Renal cortex interstitium (tissue), 11 donors: Measurements from ENCODE around the gene PPP4R3A. TPM values are rescaled to one million over a fixed set of nuclear protein-coding genes. Genes with fewer than 3 reads are reported as not detected.
"Not testable (repeated sequence)": the region's sequence is repeated elsewhere in the genome, so short reads cannot be mapped to it uniquely, and the experiment has no call there.

Experiments
- DNase-seq, 11 donors: peaks; one replicate each; pipeline ENCODE4 v3.0.0-alpha.2; 2013; ENCODE audit warnings: low read depth in 9 of 11, low spot score in 4 of 11; ENCODE audit errors: extremely low read depth in 1 of 11
- polyA plus RNA-seq, 3 donors: library from polyadenylated mRNA; unstranded; fragments of 120-200 nt; gene quantifications; one replicate each; pipeline ENCODE4 v1.2.1, GENCODE V29; 2013; ENCODE audit not compliant: insufficient read length in 3 of 3

Gene PPP4R3A
- polyA plus RNA-seq, 3 donors: 114 to 124 (median 122) TPM

DNA sequence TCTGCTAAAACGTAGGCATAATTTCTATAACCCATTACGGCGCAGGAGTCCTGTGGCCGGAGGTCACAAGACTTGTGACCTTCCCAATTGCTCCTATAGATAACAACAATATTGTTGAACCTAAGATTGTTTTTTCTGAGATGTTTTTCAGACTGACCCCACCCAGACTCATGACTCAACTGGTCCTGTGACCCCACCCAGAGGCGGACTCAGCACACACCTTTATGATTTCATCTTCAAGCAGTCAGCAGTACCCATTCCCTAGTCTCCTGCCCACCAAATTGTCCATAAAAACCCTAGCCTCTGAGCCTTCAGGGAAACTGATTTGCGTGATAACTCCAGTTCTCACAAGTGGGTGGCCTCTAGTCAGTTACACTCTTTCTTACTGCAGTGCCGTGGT, 5.9 kb upstream of the PPP4R3A start:
- DNase-seq: no peak

DNA sequence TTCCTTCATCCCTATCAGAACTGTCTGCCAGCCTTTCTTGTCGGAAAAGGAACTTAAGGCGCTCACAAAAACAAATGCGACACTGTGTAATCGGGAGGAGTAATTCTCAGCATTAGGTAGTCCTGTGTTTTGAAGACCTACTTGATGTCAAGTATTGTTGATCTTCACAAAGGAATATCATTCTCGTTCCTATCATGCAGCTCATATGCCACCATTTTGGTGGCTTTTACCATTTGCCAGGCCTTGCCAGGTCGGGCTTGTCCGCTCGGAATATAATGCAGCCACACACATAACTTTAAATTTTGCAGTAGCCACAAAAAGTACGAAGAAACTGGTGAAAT, 903 bp upstream of the PPP4R3A start:
- DNase-seq: peak in 3 of 11 donors; percentile 22 to 56 (median 33)

DNA sequence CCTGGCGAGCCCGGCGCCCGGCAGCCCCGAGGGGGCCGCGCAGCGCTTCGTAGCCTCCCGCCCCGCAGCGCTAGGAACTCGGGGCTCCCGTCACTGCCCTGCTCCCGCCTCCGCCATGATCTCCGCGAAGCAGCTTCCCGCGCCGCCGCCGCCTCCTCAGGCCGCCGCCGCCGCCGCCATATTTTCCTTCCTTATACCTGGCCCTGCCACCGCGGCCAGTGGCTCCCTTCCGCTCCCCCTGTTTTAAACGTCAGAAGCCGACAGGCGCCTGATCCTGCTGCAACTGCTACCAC, 286 bp downstream of the PPP4R3A start:
- DNase-seq: no peak

DNA sequence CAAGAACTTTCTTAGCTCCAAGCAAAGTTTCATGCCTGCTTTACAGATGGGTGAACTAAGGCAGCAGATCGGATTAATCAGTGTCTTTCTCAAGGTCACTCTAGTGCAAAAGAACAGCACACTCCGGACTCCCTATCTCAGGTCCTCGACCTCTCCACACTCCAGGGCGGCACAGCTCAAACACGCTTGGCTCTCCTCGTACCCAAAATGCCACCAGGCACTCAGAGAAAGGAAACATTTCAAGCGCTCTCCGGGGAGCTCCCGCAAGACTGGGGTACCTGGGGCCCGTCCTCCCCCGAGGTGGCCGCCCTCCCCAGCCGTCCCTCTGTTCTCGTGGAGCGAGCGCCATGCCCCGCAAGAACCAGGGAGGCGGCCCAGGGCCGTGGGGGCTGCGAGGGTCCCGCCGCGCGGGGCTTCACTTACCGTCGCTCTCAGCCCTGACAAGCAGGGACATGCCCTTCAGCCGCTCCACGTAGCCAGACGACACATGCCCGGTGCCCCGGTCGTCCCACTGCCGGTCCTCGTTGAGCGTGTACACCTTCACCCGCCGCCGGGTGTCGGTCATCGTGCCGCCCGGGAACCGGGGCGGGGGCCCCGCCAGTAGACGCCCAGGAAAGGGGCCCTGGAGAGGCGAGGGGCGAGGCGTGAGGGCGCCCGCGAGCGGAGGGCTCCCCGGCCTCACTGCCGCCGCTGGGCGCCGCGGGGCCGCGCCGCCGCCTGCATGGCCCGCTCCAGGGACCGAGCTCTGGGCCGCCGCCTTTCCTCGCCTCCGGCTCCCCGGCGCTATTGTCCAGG, 830 bp downstream of the PPP4R3A start:
- peak in 5 of 11 donors; percentile 3 to 20 (median 11) for DNase-seq

DNA sequence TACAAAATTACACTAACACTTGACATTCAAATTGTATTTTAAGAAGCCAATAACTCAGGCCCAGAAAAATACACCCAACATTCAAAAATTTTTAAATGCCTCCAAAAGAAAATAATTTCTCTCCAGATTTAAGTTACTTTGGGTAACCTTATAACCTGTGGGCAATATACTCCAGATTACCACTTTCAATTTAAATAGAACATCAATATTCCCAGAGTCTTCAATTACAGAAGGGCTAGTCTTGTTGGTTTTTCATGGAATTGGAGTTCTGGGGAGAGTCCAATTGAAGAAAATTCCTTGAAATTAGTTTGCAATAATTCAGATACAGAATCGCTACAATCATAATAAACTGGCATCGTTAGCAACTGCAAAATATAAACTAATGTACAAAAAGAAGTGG, 2.0 kb downstream of the PPP4R3A start:
- DNase-seq: no peak

DNA sequence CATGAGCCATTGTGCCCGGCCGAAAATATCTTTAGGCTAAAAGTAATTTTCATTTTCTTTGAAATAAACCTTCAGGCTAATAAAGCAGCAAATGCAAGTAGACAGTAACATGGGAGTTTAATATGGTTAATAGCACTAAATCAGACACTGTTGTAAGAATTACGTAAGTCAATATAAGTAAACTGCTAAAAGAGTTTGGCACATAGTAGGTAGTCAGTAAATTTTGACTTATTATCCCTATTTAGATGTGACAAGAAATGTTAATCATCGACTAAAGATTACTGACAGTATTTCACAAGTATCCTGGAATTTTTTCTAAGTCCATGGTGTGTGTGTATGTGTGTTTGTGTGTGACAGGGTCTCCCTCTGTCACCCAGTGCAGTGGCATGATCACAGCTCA, 3.9 kb downstream of the PPP4R3A start:
- DNase-seq: no peak

DNA sequence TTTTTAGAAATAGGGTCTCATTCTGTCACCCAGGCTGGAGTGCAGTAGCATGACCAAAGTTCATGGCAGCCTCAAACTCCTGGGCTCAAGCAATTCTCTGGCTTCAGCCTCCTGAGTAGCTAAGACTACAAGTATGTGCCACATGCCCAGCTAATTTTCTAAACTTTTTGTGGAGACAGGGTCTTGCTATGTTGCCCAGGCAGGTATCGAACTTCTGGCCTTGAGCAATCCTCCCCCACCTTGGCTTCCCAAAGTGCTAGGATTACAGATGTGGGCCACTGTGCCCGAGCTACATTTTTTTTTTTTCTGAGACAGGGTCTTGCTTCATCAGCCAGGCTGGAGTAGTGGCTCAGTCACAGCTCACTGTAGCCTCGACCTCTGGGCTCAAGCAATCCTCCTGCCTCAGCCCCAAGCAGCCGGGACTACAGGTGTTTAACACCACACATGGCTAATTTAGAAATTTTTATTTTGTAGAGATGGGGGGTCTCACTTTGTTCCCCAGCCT, 7.1 kb downstream of the PPP4R3A start:
- DNase-seq: no peak

DNA sequence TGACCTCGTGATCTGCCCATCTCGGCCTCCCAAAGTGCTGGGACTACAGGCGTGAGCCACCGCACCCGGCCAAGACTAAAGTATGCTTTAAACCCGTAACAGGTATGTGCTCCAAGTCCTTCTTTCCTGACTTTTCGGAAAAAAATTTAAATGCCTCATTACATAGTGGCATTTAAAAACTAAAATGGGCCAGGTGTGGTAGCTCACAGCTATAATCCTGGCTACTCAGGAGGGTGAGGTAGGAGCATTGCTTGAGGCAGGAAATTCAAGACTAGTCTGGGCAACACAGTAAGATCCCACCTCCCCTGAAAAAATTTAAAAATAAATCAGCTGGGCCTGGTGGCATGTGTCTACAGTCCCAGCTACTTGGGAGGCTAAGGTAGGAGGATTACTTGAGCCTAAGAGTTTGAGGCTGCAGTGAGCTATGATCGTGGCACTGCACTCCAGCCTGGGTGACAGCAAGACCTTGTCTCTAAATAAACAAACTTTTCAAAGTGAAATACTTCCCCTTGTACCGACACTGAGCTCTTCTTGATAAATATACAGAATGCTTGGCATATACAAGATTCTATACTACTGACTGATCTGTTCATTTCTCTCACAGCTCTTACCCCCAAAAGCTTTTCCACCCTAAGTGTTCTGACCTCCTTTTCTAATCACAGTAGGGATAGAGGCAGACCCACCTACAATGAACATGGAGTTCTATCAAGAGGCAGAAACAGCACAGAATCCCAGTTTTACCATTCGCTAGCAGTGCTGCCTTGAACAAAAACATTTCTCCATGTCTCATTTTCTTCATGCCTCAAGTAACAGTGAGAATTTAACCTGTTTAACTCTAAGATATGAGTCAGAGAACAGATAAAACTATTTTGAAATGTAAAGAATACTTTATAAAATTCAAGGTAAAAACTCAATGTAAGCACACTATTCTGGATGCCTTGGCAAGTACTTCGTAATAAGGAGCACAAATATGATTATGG, 7.9 kb downstream of the PPP4R3A start:
- DNase-seq: no peak

DNA sequence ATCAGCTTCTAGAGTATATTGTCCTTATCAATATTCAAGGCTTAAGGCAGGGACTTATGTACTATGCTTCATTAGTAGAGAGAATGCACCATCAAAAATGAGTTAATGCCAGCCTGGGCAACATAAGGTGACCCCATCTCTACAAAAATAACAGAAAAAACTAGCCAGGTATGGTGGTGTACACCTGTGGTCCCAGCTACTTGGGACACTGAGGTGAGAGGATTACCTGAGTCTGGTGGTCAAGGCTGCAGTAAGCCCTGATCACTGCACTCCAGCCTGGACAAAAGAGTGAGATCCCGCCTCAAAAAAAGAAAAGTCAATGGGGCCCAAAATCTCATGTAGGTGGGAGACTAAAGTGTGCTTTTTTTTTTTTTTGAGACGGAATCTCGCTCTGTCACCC, 8.8 kb downstream of the PPP4R3A start:
- no peak for DNase-seq

DNA sequence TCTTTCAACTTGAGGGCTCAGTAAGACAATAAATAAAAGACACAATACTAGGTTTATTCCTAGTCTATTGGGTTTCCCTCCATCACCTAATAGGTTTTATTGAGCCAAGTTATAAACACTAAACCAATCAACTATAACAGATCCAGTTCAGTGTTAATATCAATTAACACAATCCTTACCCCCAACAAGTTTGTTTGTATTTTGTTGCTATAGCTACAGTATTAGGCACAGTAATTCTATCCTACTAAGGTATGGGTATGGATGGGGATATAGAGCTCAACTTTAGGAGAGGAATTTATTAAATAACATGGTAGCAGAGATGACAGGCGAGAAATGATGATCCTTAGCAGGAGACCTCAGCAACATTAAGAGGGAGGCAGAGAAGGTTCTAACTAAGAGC, 13.3 kb downstream of the PPP4R3A start:
- DNase-seq: no peak

DNA sequence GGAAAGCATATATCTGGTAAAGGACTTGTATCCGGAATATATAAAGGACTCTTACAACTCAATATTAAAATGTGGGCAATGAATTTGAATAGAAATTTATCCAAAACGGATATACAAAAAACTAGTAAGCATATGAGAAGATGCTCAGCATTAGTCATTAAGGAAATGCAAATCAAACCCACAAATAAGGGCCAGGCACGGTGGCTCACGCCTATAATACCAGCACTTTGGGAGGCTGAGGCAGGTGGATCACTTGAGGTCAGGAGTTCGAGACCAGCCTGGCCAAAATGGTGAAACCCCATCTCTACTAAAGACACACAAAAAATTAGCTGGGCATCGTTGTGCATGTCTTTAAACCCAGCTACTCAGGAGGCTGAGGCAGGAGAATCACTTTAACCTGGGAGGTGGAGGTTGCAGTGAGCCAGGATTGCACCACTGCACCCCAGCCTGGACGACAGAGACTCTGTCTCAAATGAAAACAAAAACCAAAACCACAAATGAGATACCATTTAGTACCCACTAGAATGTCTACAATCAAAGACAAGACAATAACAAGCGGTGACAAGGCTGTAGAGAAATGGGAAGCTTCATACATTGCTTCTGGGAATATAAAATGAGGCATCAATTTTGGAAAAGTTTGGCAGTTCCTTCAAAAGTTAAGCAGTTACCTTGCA, 15.6 kb downstream of the PPP4R3A start:
- DNase-seq: not testable (repeated sequence)

DNA sequence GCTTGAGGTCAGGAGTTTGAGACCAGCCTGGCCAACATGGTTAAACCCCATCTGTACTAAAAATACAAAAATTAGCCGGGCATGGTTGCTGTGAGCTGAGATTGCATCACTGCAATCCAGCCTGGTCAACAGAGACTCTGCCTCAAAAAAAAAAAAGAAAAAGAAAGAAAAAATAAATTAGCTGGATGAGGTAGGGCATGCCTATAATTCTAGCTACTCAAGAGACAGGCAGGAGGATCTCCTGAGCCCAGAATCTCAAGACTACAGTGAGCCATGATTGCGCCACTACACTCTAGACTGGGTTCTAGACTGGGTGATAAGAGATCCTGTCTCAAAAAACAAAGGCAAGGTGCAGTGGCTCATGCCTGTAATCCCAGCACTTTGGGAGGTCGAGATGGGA, 16.9 kb downstream of the PPP4R3A start:
- no peak for DNase-seq

DNA sequence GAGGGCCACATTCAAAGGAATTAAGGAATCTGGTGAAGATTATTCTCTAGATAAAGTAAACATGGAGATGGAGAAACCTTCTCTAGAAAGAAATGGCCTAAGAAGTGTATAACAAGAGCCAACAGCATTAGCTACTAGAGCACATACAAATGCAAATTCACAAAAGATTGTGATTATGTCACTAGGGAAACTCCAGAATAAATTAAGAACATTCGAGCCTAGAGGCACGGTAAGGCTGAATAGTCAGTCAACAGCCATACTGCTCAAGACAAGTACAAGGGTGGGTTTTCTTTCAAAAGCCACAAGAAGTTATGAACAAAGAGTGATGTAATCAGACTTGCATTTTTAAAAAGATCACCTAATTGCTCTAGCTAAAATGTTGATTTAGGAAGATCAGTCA, 25.4 kb downstream of the PPP4R3A start:
- no peak for DNase-seq

DNA sequence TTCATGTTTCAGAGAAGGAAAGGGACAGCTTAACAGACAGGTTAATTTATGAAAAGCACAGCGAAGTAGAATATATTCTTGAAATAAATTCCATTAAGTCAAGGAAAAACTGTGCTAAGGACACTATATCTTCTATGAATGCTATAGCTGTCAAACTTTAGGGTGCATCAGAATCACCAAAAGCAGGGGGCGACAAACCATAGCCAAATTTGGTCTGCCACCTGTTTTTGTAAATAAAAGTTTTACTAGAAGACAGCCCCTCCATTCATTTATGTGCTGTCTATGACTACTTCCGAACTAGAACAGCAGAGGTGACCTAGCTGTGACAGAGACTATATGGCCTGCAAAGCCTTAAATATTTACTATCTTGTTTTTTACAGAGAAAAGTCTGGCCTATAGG, 25.9 kb downstream of the PPP4R3A start:
- no peak for DNase-seq

DNA sequence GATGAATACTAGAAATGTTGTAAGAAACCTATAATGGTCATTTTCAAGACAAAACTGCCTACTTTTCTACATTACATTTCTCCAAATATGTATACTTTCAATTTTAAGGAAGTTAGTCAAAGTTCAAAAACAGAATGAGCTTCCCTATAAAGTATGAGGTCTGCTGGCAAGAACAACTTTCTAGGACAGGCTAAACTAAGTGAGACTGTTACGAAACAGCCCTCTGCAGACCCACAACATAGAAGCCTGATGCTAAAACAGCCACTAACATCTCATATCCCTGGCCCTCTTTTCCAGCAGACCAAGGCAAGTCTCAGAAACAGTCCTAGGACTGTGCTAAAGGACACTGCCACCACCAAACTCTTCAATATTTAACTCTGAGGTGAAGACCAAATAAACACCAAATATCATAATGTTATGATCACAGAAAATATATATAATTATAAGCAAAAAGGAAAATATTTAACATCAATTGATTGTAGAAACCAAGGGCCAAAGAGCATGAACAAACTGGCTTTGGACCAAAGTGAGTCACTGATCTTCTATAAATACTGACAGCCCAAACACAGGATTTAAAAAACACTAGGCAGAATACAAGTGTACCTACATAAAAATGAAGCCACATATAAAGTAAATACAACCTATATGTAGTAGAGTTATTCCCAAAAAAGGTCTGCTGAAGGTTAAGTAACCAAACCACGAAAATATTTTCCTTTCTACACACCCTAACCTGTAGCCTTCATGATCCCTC, 27.7 kb downstream of the PPP4R3A start:
- no peak for DNase-seq

DNA sequence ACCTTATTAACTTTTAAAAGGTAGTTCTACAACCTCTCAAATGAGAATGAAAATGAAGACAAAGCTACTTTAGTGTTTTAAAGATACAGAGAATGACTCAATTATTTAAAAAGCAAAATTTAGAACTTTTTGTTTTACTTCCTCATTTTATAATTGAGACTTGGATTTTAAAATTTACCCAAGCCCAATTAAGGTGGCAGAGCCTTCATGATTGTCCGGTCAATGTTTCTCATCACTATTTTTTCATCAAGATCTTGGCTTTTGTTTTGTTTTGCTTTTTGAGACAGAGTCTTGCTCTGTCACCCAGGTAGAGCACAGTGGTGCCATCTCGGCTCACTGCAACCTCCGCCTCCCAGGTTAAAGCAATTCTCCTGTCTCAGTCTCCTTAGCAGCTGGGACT, 32.7 kb downstream of the PPP4R3A start:
- no peak for DNase-seq

DNA sequence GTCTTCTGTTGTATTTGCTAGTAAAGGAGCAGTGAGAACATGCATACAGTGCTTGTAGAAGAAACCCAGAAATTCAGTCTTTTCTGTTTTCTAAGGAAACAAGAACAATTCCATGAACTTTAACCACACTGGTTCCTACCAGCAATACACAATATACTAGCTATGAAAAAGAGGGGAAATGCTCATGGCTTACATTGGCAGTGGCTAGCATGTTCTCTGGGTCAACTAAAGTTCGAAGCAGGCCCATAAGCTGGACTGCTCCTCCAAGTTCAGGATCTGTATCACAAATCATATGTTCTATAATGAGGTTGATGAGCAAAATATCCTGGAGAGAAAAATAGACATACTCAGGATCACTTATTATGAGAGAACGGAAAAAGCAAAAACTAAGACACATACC, 37.1 kb downstream of the PPP4R3A start:
- no peak for DNase-seq

DNA sequence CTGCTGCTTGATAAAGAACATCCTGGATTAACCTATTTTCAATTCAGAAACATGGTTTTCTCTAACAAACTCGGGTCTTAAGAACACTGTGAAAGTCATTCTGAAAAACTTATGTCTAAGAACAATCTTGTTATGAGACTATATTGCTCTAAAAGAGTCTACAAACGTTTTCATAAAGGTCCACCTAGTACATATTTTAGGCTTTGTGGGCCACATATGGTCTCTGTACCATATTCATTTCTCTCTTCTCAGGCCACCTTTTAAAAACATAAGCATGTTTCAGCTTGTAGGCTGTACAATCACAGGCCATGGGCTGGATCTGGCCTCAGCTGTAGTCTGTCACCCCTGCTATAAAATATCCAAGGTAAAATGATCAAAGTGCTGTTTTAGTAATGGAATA, 39.9 kb downstream of the PPP4R3A start:
- no peak for DNase-seq

DNA sequence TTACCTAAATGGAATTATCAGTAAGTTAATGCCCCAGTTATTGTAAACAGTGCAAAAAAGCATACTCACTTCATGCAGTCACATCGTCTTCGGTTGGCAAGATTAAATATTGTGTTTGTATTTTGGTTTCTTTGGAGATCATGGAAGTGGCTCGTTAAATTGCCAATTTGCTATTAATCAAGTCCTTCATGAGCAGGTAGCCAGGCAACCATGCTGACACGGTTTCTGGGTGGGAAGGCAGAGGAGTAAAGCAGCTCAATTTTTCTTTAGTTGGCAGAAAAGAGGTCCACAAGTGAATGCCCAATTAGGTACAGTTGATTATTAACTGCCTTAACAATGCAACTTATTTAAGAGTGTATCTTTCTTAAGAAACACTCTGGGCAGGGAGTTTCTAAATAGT, 43.9 kb downstream of the PPP4R3A start:
- DNase-seq: peak; percentile 4 to 43 (median 13)
